Activated CD8-positive, alpha-beta T cell treated with anti-CD3 and anti-CD28 coated beads for 36 hours (primary cell): Measurements from ENCODE around the gene TMPRSS13. TPM values are rescaled to one million over a fixed set of nuclear protein-coding genes. Genes with fewer than 3 reads are reported as not detected.

Source experiments
- ATAC-seq: fragments of 200-7000 bp; cut with Tn5 transposase; one replicate; pipeline ENCODE4 v1.10.0; 2021; ENCODE audit warnings: mild to moderate bottlenecking, moderate library complexity
- CTCF ChIA-PET: fragments of 350-600 bp; sonication (Branson Sonifier 250); formaldehyde crosslinking; loops from one replicate; lab custom pipeline; 2021; ENCODE audit warnings: antibody characterized with exemption; lab: Charles Lee
- POLR2A ChIA-PET: fragments of 350-600 bp; sonication (Branson Sonifier 250); formaldehyde crosslinking; loops from one replicate; lab custom pipeline; 2021; ENCODE audit warnings: antibody characterized with exemption; lab: Charles Lee
- DNase-seq: peaks from one replicate; pipeline ENCODE4 v3.0.0-alpha.2; 2020
- H3K27ac Mint-ChIP-seq: one replicate; pipeline ENCODE4 v1.8.0; 2021; ENCODE audit warnings: mild to moderate bottlenecking, mixed read lengths
- H3K27me3 Mint-ChIP-seq: one replicate; pipeline ENCODE4 v1.8.0; 2021; ENCODE audit warnings: mixed read lengths
- H3K36me3 Mint-ChIP-seq: one replicate; pipeline ENCODE4 v1.8.0; 2021; ENCODE audit warnings: low read depth, mixed read lengths
- H3K4me1 Mint-ChIP-seq: one replicate; pipeline ENCODE4 v1.8.0; 2021; ENCODE audit warnings: low read depth, mixed read lengths
- H3K4me3 Mint-ChIP-seq: one replicate; pipeline ENCODE4 v1.8.0; 2021; ENCODE audit warnings: mild to moderate bottlenecking, moderate library complexity, mixed read lengths
- H3K9me3 Mint-ChIP-seq: one replicate; pipeline ENCODE4 v1.8.0; 2021; ENCODE audit warnings: mixed read lengths
- intact Hi-C: fragments of 100-400 bp; cut with micrococcal nuclease; formaldehyde crosslinking; loops from one replicate; pipeline ENCODE4 v1.10.0; 2022
- total RNA-seq, 2 experiments: library from RNA; stranded (reverse); gene quantifications; one replicate each; pipeline ENCODE4 v1.2.3, GENCODE V29; 2021
- TF ChIP-seq, protein P1 (sequence below): fragments of 200-600 bp; IDR thresholded peaks from one replicate; pipeline ENCODE4 v1.8.0; 2022; ENCODE audit warnings: antibody characterized with exemption, mild to moderate bottlenecking

The TMPRSS13 gene
- total RNA-seq, 2 experiments from 2014 or later: 3.5 to 4.7 TPM

DNA sequence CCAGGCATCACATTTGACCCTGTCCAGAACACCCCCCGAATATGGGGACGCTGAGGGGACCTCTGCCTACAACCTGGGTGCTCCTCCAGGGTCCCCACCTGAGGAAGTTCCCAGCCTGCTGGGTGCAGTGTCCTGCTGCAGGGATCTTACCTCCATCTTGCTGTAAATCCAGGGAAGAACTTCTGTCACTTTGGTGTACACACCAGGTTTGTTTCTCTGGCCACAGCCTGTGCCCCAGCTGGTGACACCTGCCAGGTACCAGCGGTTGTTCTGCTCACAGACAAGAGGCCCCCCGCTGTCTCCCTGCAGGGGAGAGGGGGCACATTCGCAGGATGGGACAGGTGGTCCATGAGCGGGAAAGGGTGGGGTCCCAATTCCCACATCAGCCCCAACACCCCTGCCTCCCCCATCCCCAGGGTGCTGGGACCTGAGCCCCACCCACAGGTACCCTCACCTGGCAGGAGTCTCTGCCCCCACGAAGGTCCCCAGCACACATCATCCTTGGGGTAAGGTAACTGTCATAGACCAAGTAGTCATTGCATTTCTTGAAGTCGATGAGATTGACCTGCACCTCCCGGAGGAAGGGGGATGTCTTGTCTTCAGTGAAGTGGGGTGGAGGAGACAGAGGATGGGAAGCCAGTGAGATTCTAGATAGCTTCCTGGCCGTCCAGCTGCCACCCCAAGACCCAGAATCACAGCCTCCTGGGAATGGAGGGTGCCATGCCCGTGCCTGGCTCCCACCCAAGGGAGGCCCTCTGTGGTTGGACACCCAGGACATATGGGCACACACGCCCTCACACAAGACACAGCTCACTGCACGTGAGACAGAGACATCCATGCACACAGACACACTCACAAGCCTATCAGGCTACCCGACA is 25.5 kb downstream of the TMPRSS13 start:
- Mint-ChIP-seq H3K27ac (peak overlapping the region; percentile 21), H3K36me3 (no peaks in the 10 kb centered on the region), H3K27me3 (no peaks in the 10 kb centered on the region), H3K4me1 (peaks cover 12% of the 10 kb centered on the region), H3K9me3 (no peaks in the 10 kb centered on the region), H3K4me3 (no peak overlapping the region)
- TF ChIP-seq, protein P1, sequence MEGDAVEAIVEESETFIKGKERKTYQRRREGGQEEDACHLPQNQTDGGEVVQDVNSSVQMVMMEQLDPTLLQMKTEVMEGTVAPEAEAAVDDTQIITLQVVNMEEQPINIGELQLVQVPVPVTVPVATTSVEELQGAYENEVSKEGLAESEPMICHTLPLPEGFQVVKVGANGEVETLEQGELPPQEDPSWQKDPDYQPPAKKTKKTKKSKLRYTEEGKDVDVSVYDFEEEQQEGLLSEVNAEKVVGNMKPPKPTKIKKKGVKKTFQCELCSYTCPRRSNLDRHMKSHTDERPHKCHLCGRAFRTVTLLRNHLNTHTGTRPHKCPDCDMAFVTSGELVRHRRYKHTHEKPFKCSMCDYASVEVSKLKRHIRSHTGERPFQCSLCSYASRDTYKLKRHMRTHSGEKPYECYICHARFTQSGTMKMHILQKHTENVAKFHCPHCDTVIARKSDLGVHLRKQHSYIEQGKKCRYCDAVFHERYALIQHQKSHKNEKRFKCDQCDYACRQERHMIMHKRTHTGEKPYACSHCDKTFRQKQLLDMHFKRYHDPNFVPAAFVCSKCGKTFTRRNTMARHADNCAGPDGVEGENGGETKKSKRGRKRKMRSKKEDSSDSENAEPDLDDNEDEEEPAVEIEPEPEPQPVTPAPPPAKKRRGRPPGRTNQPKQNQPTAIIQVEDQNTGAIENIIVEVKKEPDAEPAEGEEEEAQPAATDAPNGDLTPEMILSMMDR: no peak
- ATAC-seq (no peak), DNase-seq (no peak)
- intact Hi-C loops: no loop called here
- POLR2A ChIA-PET: interaction anchor here (1.1 kb wide), 1 partner anchor 21 kb away, joined by 3 read pairs; no protein-coding TSS in a partner anchor
- CTCF ChIA-PET: interaction anchor here (0.8 to 2.6 kb wide), 12 partner anchors 12 to 158 kb away, joined by 3 to 21 read pairs (median 4); no protein-coding TSS in a partner anchor

DNA sequence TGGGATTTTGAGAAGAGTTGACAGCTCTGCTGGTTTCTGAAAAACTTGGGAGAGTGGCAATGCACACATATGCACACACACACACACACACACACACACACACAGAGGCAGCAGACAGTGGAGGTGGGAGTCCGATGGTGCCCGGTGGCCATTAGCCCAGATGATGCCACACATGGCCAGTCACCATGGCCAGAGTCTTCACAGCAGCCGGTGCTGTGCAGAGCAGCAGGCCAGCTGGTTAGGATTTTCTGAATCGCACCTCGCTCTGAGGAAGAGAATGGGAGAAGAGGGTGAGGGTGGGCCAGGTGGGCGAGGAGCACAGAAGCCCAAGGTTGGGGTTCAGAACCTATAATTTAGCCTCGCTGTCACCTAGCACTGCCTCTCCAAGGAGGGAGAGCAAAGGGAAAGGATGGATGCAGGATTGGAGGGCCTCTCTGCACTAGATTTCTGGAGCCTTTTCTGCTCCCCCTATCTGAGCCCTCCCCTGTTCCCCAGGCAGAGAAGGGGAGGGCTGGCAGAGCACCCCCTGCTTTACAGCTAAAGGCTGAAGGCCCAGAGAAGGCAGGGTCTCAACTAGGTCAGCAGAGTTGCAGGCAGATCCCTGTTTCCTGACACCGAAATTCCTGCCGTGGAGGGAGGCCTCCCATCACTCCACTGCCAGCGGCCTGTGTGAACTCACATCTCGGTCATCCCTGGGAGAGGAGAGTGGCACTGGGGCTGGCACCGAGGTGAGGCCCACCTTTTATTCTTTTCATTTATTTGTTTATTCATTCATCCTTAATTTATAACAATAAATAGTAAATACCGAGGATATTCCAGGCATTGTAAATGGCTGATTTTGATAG is 27.0 kb downstream of the TMPRSS13 start:
- DNase-seq (no peak), ATAC-seq (no peak)
- peaks cover 3% of the 10 kb centered on the region for H3K4me1 Mint-ChIP-seq
- no peak overlapping the region for H3K4me3 Mint-ChIP-seq
- H3K27me3 Mint-ChIP-seq: no peaks in the 10 kb centered on the region
- CTCF ChIA-PET: interaction anchor here (0.8 to 2.6 kb wide), 4 partner anchors 44 to 95 kb away, joined by 4 to 21 read pairs (median 5); no protein-coding TSS in a partner anchor
- no peaks in the 10 kb centered on the region for H3K36me3 Mint-ChIP-seq
- intact Hi-C loops: no loop called here
- POLR2A ChIA-PET: interaction anchor here (1.1 kb wide), 1 partner anchor 87 kb away, joined by 3 read pairs; no protein-coding TSS in a partner anchor
- no peaks in the 10 kb centered on the region for H3K9me3 Mint-ChIP-seq
- no peak overlapping the region for H3K27ac Mint-ChIP-seq
- TF ChIP-seq, protein P1: no peak

DNA sequence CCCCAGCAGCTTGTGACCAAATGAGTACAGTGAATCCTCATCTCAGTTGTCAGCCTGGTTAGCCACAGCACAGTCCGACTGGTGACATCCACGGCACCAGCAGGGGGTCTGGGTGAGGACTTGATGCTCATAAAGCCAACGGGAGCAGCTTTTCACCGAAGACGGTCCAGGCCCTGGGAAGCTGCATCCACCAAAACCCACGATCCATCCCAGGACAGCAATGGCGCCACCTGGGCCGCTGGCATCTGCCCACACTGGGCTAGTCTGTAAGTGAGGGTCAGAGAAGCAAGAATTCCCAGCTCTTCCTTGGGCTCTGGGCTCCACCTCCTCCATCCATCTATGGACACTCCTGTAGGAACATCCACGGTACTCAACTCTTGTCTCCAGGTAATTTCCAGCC is 27.6 kb downstream of the TMPRSS13 start:
- no peak overlapping the region for H3K4me3 Mint-ChIP-seq
- intact Hi-C loops: no loop called here

DNA sequence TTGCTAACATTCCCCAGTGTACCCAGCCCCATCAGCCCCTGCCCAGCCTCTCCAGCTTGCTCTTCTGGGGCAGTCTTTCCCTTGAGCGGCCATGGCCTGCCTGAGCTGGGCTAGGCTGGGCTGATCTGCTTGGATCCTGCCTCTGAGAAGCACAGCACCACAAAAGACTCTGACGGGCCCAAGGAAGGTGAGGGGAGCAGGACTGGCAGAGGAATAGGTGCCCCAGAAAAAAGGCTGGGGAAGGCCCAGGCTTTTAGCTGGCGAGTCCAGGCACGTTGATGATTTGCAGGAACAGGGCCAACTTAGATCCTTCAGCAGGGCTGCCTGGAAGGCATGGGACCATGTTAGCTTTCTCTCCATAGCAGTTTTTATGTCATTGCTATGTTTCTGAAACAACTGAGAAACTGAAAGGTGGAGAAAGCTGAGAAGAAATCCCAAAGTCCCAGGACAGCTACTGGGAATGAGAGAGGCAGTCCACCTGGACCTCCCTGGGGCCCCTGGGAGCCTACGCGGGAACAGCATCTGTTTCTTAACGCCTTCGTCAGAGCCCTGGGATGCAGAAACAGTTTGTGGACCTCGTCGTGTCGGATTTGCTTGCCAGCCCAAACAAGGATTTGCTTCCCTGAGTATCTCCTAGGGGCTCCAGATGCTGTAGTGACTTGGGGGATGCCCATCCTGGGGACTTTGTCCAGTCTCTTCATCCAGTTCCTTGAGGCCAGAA is 28.3 kb downstream of the TMPRSS13 start:
- ChIA-PET POLR2A (interaction anchor here (1.1 kb wide), 1 partner anchor 85 kb away, joined by 3 read pairs; no protein-coding TSS in a partner anchor), CTCF (interaction anchor here (0.9 to 1.6 kb wide), 3 partner anchors 43 to 56 kb away, joined by 3 to 5 read pairs (median 5); no protein-coding TSS in a partner anchor)
- Mint-ChIP-seq H3K27me3 (no peaks in the 10 kb centered on the region), H3K4me1 (no peaks in the 10 kb centered on the region), H3K9me3 (no peaks in the 10 kb centered on the region), H3K27ac (no peak overlapping the region), H3K36me3 (no peaks in the 10 kb centered on the region), H3K4me3 (no peak overlapping the region)
- ATAC-seq (no peak), DNase-seq (no peak)
- TF ChIP-seq, protein P1: no peak
- intact Hi-C loops: no loop called here

More for the DNA sequence above, 27.6 kb downstream of the TMPRSS13 start:
- no peaks in the 10 kb centered on the region for H3K4me1 Mint-ChIP-seq
- TF ChIP-seq, protein P1: no peak
- CTCF ChIA-PET: interaction anchor here (0.9 to 1.6 kb wide), 3 partner anchors 42 to 57 kb away, joined by 3 to 5 read pairs (median 5); no protein-coding TSS in a partner anchor
- no peak overlapping the region for H3K27ac Mint-ChIP-seq
- ATAC-seq (no peak), DNase-seq (no peak)
- no peaks in the 10 kb centered on the region for H3K9me3 Mint-ChIP-seq
- no peaks in the 10 kb centered on the region for H3K27me3 Mint-ChIP-seq
- no peaks in the 10 kb centered on the region for H3K36me3 Mint-ChIP-seq
- POLR2A ChIA-PET: interaction anchor here (1.1 kb wide), 1 partner anchor 86 kb away, joined by 3 read pairs; no protein-coding TSS in a partner anchor
